NCI-H748 (cell line): ENCODE results near the gene STXBP3.
A peak's percentile ranks its signal among the peaks of the same experiment; 100 is the strongest.
"Not testable (repeated sequence)": the region's sequence is repeated elsewhere in the genome, so short reads cannot be mapped to it uniquely, and the experiment has no call there.

Experiments
- DNase-seq: peaks from one replicate; lab custom pipeline; 2025; ENCODE audit not compliant: unreplicated experiment; lab: John Stamatoyannopoulos, UW

Gene STXBP3

DNA sequence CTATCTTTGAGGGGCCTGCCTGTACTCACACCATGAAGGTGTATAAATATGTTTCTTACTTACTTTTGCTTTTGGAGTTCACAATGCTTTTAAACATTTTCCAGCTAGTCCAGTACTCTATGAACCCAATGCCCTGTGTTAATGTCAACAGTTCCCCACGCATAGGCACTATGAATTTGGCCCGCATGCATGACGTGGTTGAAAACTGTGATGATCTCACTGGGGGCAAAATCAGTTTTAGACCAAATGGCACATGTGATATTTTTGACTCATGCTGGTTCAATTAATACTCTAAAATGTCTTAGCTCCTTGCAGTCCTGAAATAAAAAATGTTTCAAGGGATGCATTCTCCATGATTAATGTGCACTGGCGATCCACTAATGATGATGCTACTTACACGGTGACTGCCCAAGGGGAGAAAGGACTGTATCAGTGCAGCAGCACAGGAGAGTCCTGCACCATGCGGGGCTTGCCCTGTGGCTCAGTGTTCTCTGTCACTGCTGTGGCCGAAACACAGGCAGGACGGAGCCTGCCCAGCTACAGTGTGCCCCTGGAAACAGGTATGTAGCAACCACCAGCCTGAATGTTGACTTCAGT lies 18.0 kb upstream of the STXBP3 start:
- DNase-seq: no peak

DNA sequence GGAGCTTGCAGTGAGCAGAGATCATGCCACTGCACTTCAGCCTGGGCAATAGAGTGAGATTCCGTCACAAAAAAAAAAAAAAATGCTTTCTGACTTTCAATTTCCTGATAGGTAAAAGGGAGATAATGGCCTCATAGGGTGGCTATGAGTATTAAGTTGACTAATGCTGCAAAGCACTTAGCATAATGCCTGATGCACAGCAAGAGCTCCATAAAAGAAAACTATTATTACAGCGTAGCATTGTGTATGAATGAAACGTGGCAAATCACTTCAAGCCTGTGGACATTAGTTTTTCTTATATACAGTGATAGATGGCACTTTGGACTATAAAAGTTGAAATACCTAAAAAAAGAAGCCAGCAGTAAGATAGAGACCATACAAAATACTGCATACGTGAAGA lies 17.0 kb upstream of the STXBP3 start:
- DNase-seq: no peak

DNA sequence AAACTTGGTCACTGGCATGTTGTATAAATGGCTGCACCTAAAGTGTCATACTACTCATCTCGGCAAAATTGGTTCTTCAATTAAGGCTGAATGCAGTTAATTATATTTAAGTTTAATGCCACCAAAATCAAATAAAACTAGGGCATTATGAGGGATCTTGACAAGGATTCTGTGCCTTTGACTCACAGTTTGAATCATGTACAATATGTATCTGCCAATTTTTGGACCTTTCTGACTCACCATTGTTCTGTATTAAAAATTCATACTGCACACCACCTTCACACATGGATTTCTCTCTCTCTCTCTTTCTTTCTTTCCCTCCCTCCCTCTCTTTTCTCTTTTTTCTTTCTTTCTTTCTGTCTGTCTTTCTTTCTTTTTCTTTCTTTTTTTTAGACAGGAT lies 14.1 kb upstream of the STXBP3 start:
- no peak for DNase-seq

DNA sequence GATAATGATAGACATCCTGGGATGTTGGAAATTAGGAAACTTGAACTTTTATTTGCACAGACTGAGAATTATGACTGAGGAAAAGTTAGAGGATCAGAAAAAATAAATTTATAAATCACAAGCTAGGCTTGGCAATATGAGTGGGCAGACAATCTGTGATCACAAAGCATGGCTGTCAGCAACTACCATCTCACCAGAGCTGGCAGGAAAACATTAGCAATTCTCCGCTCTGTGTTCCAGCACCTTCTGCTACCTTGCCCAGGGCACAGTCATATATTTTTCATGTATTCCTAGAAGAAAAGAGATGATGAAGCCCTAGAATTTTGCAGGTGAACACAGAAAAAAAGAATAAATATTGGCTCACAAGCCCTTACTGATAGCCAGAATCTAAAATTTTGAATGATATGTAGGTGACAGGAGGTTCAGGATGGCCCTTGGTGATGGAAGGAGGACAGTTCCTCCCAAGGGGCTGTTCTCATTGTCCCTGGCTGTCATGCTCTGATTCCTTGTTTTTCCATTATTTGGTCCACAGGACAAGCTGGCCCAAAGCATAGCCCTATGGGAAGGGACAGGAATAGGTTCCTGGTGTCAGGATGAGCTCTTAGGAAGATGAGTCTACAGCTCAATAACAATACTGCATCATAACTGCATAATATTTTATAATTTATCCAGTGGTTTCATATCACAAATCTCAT lies 12.2 kb upstream of the STXBP3 start:
- no peak for DNase-seq

DNA sequence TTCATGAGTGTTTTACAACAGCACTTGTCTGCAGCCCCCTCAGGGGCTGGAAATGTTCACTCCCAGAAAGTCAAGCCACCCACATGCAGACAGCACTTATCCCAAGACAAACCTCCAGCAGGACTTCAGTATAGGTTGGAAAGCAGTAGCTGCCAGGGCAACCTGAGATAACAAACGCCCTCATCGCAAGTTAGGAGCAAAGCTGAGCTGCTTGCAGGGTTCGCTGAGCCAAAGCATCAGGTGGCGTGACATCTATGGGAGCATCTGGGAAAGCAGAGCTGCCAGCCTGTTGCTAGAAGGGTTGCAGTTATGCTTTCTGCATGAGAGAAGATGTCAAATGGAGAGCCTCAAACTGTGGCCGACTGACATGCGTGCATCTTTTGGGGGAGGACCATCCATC lies 4.2 kb upstream of the STXBP3 start:
- DNase-seq: no peak

DNA sequence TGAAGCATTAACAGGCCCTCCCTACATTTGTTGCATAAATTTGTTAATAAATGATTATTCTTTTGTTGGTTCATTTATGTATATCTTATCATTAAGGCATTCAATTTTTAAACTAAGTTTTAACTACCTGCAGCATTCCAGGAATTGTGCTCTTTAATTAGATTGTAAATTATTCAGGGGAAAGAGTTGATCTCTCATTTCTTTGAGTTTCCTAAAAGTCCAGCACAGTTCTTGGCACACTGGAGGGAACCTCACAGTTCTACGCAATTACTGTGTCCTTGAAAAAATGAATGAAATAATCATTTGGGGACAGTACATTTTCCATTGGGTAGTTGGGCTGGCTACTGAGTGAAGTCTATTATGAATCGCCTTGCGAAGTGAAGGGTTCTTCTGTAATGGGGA lies 493 bp upstream of the STXBP3 start:
- no peak for DNase-seq

DNA sequence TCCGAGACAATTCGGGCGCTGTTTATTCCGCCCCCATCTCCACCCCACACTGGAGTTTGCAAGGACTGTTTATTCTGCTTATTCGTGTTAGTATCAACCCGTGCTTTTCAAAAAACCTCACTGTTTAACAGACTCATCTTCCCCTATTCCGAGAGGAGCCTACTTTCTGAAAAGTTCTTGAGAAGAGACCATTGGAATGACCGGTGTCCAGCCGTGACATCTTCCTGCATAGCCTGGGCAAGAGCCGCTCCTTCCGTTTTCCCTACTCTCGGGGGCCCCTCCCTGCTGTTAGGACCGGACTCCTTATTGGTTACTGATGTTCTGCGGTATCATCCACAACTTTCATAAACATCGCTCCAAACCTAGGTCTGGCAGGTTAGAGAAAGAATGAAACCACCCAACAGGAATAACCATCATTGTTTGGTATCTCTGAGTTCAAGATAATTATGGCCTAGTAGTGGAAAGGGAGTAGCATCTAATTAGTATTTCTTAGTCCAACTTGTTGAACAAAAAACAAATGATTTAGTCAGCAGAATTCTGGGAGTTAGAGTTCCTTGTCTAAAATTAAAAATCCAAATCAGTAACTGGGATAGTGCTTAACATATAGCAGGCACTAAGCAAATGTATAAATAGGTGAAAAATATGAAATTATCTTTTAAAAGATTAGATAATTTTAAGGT lies 837 bp downstream of the STXBP3 start:
- DNase-seq: peak; percentile 80

DNA sequence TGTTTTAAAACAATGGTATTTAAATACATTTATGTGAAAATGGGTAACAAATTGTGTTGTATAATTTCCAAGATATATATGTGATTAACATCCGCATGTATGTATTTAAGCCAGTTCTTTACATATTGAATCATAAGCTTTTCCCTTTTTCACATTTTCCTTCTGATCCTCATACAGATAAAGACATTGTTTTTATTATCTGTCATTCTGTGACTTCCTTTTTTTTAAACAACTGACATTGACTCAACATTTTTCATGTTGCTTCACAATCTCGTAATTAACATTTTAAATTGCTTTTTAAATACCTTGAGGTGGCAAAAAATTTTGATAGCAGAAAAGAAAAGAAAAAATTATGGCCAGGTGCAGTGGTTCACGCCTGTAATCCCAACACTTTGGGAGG lies 1.4 kb downstream of the STXBP3 start:
- no peak for DNase-seq

DNA sequence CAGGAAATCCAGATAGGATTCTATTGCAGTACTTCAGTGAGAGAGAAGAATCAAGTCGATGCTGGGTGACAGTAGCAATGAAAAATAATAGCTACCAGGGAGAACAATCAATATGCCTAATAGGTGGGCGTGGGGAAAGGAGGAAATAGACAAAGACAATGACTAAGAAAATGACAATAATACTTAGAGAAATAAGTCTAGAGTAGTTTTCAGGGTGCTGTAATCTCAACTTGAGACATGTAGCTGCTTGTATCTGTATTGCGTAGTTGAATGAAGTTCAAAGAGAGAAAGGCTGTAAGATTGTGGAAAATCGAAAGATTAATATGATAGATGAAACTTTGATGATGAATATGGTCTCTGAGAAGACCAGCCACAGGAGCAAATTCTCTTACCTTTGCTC lies 2.6 kb downstream of the STXBP3 start:
- DNase-seq: no peak

DNA sequence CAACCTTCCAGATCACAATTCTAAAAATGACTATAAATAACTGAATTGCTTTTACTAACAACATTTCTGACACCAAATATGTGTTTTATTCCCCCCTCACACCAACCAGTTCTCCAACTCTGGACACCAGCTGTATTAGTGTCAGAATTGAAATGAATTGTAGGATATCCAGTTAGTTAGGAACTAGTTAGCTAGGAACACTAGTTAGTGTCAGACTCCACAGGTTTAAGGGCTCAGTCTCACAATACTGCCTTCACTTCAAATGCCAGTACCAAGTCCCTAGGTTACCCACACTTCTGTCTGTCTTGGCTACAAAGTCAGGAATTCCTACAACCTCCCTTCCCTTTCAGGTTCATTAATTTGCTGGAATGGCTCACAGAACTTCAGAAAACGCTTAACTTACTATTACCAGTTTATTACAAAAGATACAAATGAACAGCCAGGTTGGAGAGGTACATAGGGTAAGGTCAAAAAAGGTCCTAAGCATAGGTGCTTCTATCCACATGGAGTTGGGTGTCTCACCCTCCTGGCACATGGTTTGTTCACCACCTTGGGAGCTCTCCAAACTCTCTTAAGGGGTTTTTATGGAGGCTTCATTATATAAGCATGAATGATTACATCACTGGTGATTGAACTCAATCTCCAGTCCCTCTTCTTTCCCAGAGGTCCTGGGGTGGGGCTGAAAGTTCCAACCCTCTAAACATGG lies 4.2 kb downstream of the STXBP3 start:
- DNase-seq: no peak

DNA sequence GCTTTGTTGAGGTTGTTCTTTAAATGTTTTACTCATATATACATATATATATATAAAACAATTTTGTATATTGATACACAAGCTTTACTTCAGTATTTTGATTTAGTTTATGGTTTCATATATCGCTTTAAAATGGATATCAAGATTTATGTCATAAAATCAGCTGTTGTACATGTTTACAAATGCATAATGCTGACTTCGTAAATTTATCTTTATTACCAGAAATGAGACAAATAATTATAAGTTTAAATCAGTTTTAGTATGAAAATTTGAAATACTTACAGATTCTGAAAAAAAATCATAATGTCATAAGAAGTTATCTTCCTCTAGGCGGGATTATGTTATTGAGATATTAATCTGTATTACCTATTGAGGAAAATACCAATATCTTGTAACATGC lies 6.9 kb downstream of the STXBP3 start:
- DNase-seq: no peak

DNA sequence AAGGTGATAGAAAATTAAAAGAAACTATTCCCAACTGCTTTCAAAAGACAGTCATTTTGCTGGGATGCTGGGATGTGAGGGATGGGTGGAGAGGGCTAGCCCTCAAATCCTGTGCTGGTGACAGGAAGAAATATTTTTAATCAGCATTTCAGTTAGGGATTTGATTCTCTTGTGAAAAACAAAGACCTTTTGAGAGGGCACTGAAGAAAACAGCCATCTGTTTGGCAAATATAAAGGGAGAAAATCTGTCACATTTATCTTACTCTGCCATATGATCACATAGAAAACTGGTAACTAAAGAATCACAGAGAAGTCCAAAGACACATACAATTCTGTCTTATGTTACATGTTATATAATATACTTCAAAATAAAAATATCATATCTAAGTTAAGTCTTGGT lies 12.3 kb downstream of the STXBP3 start:
- DNase-seq: no peak

DNA sequence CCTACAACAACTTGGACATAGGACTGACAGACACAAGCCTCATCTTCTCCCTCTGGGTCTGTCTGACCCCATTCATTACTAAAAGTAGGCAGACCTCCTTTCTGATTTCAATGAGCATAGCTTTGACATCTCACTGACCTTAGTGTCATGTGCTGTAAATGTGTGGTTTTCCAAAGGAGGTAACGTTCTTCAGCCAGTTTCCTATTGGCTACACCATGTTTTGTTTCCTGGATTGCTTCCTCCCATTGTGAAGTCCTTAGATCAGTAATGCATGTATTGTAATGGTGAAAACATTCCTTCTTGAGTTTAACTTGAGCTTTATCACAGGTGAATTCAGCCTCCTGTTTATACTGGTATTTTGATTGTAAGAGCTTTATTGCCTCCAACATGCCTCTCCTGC lies 20.6 kb downstream of the STXBP3 start:
- no peak for DNase-seq

DNA sequence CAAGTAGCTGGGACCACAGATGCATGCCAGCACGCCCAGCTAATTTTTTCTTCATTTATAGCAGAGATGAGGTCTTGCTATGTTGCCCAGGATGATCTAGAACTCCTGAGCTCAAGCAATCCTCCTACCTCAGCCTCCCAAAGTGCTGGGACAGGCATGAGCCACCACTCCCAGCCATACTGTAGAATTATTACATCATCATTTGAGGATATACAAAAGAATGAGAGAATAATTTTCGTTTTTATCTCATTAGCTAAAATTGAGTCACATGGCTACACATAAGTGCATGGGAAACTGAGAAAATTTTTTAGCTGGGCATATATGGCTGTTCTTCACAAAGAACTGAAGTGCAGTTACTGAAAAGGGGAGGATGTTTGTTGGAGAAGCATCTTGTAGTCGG lies 21.2 kb downstream of the STXBP3 start:
- DNase-seq: no peak

DNA sequence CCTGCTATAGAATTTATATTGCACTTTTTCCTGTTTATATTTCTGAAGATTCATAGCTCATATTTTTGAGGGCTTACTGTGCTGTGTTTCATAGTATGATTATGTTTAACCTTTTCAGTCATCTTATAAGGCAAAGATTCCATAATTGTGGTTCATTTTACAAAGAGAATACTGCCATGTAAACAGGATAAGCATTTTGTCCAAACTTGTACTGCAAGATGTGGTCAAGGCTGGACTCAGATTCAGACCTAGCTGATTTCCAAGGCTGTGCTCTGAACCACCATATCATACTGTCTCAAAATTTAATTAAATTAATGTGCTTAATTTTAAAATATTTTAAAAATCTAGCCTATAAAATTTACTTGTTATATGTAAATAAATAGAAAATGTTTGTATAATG lies 31.4 kb downstream of the STXBP3 start:
- no peak for DNase-seq

DNA sequence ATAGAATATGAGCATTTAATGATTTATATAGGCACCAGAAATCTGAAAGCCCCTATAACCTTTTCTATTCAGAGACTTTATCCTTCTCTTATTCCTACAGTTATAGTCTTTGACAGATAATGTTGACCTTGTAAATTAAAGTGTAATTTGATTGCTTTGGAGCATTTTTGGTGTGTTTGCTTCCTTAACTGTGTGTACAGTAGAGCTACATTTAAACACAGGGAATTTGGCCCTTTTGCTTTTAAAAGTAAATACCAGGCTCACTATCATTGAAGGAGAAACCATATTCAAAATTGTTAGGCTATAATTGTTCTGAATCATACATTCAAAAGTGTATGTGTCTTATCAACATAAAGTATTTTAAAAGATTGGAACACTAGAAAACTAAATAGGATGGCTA lies 33.0 kb downstream of the STXBP3 start:
- no peak for DNase-seq

DNA sequence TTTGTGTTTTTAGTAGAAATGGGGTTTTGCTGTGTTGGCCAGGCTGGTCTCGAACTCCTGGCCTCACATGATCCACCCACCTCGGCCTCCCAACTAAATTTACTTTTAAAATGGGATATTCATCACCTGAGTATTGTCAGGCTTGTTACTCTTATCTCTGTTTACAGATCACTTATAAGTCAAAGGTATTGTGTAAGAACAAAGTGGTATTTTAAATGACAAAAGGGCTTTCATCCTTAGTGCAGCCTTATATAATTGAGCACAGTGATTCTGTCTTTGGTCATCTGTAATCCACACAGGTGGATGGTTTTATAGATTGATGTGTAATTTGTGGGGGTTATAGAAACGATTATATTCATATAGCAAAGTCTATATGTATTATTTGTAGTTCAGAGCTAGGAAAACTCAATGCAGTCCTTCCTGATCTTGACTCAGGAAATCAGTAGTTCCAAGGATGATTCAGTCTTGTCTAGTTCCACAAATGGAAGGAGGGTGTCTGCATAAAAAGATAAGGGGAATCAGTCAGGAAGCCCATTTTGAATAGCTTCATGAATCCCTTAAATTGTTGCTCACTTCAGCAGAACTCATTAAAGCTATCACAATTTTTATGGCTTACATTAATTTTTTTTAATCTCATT lies 34.6 kb downstream of the STXBP3 start:
- peak; percentile 62 for DNase-seq

DNA sequence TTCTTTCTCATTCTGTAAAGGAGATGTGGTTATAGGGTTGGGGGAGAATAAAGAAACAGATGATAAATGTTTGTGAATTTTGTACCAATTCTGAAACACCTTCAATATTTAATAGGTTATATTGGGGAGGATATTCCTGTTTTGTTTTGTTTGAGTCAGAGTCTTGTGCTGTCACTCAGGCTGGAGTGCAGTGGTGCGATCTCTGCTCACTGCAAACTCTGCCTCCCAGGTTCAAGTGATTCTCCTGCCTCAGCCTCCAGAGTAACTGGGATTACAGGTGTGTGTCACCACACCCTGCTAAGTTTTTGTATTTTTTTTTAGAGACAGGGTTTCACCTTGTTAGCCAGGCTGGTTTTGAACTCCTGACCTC lies 35.1 kb downstream of the STXBP3 start:
- not testable (repeated sequence) for DNase-seq

DNA sequence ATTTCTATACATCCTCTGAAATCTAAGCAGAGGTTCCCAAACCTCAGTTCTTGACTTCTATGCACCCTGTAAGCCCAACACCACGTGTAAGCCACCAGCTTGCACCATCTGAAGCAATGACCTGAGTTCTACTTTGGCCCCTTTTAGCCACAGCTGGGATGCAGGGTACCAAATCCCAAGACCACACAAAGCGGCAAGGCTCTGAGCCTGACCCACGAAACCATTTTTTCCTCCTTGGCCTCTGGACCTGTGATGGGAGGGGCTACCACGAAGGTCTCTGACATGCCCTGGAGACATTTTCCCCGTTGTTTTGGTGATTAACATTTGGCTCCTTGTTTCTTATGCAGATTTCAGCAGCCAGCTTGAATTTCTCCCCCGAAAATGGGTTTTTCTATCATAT lies 38.8 kb downstream of the STXBP3 start:
- no peak for DNase-seq

DNA sequence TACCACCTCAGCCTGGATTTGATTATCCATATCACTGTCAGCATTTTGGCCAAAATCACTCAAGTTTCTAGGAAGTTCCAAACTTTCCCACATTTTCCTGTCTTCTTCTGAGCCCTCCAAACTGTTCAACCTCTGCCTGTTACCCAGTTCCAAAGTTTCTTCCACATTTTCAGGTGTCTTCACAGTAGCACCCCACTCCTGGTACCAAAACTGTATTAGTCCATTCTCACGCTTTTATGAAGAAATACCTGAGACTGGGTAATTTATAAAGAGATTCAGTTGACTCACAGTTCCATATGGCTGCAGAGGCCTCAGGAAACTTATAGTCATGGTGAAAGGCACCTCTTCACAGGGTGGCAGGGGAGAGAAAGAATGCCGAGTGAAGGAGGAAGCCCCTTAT lies 39.4 kb downstream of the STXBP3 start:
- no peak for DNase-seq

DNA sequence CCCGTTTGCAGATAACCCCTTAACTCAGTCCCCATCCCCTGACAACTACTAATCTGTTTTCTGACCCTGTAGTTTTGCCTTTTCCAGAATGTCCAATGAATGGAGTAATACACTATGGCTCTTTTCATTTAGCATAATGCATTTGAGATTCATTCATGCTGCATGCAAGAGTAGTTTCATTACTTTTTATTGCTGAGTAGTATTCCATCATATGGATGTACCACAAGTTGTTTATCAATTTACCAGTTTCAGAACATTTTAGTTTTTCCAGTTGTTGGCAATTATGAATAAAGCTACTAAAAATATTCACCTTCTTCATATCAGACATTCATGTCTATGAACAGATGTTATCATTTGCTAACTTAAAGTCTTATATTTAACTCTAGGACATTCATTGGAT lies 45.3 kb downstream of the STXBP3 start:
- no peak for DNase-seq

DNA sequence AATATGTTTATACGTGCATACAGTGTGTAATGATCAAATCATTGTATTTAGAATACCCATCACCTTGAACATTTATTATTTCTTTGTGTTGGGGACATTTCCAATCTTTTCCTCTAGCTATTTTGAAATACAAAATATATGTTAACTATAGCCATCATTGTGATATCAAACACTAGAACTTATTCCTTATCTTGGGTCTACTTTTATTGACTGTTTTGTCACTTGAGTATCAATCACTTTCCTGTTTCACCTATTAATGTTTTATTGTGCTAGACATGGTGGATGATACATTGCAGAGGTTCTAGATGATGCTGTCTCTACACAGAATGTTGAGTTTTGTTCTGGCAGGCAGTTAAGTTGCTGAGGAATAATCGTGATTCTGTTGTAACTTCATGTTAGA lies 45.9 kb downstream of the STXBP3 start:
- no peak for DNase-seq
